B cell (primary cell): Measurements from ENCODE around the gene UBR2. TPM values are rescaled to one million over a fixed set of nuclear protein-coding genes. Genes with fewer than 3 reads are reported as not detected.

Source experiments
- ATAC-seq: fragments of 200-7000 bp; cut with Tn5 transposase; one replicate; pipeline ENCODE4 v1.10.0; 2021; ENCODE audit warnings: low read depth, mild to moderate bottlenecking, moderate number of reproducible peaks, moderate library complexity
- CTCF ChIA-PET: fragments of 350-600 bp; sonication (Branson Sonifier 250); formaldehyde crosslinking; loops from one replicate; lab custom pipeline; 2021; ENCODE audit warnings: antibody characterized with exemption, inconsistent platforms; lab: Charles Lee
- POLR2A ChIA-PET: fragments of 350-600 bp; sonication (Branson Sonifier 250); formaldehyde crosslinking; loops from one replicate; lab custom pipeline; 2021; ENCODE audit warnings: antibody characterized with exemption; lab: Charles Lee
- DNase-seq: peaks from one replicate; pipeline ENCODE4 v3.0.0; 2013
- H2AFZ ChIP-seq: 2 replicates; pipeline ENCODE4 v1.6.1; 2012; ENCODE audit warnings: mild to moderate bottlenecking, low read depth, low read length; ENCODE audit not compliant: insufficient read depth, poor library complexity, severe bottlenecking
- H3K27ac ChIP-seq, 2 donors: 1 replicate in 1 of 2; 2 replicates in 1 of 2; pipeline ENCODE4 v1.5.1; 2012 to 2013; ENCODE audit warnings: low read length in 2 of 2, mild to moderate bottlenecking in 2 of 2, moderate library complexity in 1 of 2
- H3K27me3 ChIP-seq, 4 experiments: fragments of 200-600 bp in 1 of 4; sonication (generic) in 1 of 4; replicated peaks in 1 of 4; 1 replicate in 2 of 4; 2 replicates in 2 of 4; pipeline versions ENCODE4 v1.6.1 to v1.7.0; 2013 to 2016; ENCODE audit warnings: low read length in 3 of 4, mild to moderate bottlenecking in 2 of 4, mixed read lengths in 1 of 4, moderate library complexity in 1 of 4; ENCODE audit not compliant: insufficient read depth in 4 of 4, control insufficient read depth in 3 of 4; ENCODE audit errors: control extremely low read depth in 1 of 4
- H3K36me3 ChIP-seq, 2 experiments: replicated peaks in 1 of 2; 1 replicate in 1 of 2; 2 replicates in 1 of 2; pipeline versions ENCODE4 v1.6.1 to v1.7.1; 2013; ENCODE audit warnings: low read length in 1 of 2; ENCODE audit not compliant: insufficient read depth in 2 of 2, control insufficient read depth in 1 of 2; ENCODE audit errors: control extremely low read depth in 1 of 2, extremely low read depth in 1 of 2
- H3K4me1 ChIP-seq, 2 donors: fragments of 200-600 bp in 1 of 2; sonication (generic) in 1 of 2; 1 replicate in 1 of 2; 2 replicates in 1 of 2; pipeline versions ENCODE4 v1.5.1 to v1.6.1; 2013 to 2017; ENCODE audit warnings: low read length in 2 of 2; ENCODE audit not compliant: control insufficient read depth in 2 of 2, insufficient read depth in 2 of 2
- H3K4me2 ChIP-seq: replicated peaks from 2 replicates; pipeline ENCODE3; 2012; ENCODE audit warnings: mild to moderate bottlenecking, low read depth, low read length; ENCODE audit not compliant: poor library complexity, severe bottlenecking
- H3K4me3 ChIP-seq, 5 experiments: fragments of 200-600 bp in 1 of 5; sonication (generic) in 1 of 5; 1 replicate in 3 of 5; 2 replicates in 2 of 5; pipeline versions ENCODE4 v1.5.1 to v1.7.0; 2011 to 2016; ENCODE audit warnings: low read length in 4 of 5, mild to moderate bottlenecking in 4 of 5, low read depth in 2 of 5, control low read depth in 1 of 5, moderate library complexity in 1 of 5; ENCODE audit not compliant: insufficient read depth in 1 of 5; ENCODE audit errors: control extremely low read depth in 1 of 5, extremely low read depth in 1 of 5
- H3K79me2 ChIP-seq: fragments of 200-600 bp; sonication (generic); one replicate; pipeline ENCODE4 v1.6.0; 2016; ENCODE audit warnings: low read length; ENCODE audit not compliant: control insufficient read depth, insufficient read depth
- H3K9ac ChIP-seq: fragments of 200-600 bp; sonication (generic); 2 replicates; pipeline ENCODE4 v1.6.1; 2017; ENCODE audit warnings: mild to moderate bottlenecking, low read length, moderate library complexity
- H3K9me3 ChIP-seq, 3 donors: one replicate each; pipeline versions ENCODE4 v1.6.1 to v1.7.1; 2013; ENCODE audit warnings: low read length in 2 of 3; ENCODE audit not compliant: control insufficient read depth in 2 of 3, insufficient read depth in 1 of 3; ENCODE audit errors: control extremely low read depth in 1 of 3
- H4K20me1 ChIP-seq: 2 replicates; pipeline ENCODE4 v1.6.0; 2012; ENCODE audit warnings: mild to moderate bottlenecking, low read length; ENCODE audit not compliant: insufficient read depth, control insufficient read depth, poor library complexity, severe bottlenecking
- H3K27ac Mint-ChIP-seq: one replicate; pipeline ENCODE4 v1.8.0; 2021; ENCODE audit warnings: mixed read lengths
- H3K27me3 Mint-ChIP-seq: one replicate; pipeline ENCODE4 v1.8.0; 2021; ENCODE audit warnings: mixed read lengths
- H3K4me1 Mint-ChIP-seq: one replicate; pipeline ENCODE4 v1.8.0; 2021; ENCODE audit warnings: mixed read lengths
- H3K4me3 Mint-ChIP-seq: one replicate; pipeline ENCODE4 v1.8.0; 2021; ENCODE audit warnings: mixed read lengths
- H3K9me3 Mint-ChIP-seq: one replicate; pipeline ENCODE4 v1.8.0; 2022; ENCODE audit warnings: mixed read lengths; ENCODE audit not compliant: insufficient read depth
- EZH2 ChIP-seq: IDR thresholded peaks from 2 replicates; pipeline ENCODE4 v1.6.1; 2012; ENCODE audit warnings: borderline replicate concordance, low read depth, mild to moderate bottlenecking, moderate library complexity, low read length; ENCODE audit not compliant: insufficient read depth, poor library complexity, severe bottlenecking
- WGBS: methylation state at CpG from one replicate; pipeline ENCODE4 v1.1.5; 2013; ENCODE audit warnings: missing lambda C conversion rate; ENCODE audit not compliant: insufficient coverage; 5-methylcytosine and 5-hydroxymethylcytosine counted together
- intact Hi-C: fragments of 100-400 bp; cut with micrococcal nuclease; formaldehyde crosslinking; loops from one replicate; pipeline ENCODE4 v1.10.0; 2022
- polyA plus RNA-seq: library from polyadenylated mRNA; depleted of rRNA; stranded (reverse); fragments of >200 nt; gene quantifications from 2 replicates; pipeline ENCODE4 v1.2.3, GENCODE V29; 2012
- total RNA-seq, 2 donors: library from RNA; stranded (reverse); fragments of 120-200 nt in 1 of 2; gene quantifications; 1 replicate in 1 of 2; 2 replicates in 1 of 2; pipeline versions ENCODE4 v1.2.3 to v1.2.4, GENCODE V29; 2013 to 2022
- TF ChIP-seq, protein P1 (sequence below): fragments of 200-600 bp; IDR thresholded peaks from one replicate; pipeline ENCODE4 v1.8.0; 2022; ENCODE audit warnings: antibody characterized with exemption, mild to moderate bottlenecking

Gene UBR2
- total and polyA plus RNA-seq, 2 donors (not counting 1 experiment from before 2014, with no cell fraction given) = 9.7 to 56.2 TPM

DNA sequence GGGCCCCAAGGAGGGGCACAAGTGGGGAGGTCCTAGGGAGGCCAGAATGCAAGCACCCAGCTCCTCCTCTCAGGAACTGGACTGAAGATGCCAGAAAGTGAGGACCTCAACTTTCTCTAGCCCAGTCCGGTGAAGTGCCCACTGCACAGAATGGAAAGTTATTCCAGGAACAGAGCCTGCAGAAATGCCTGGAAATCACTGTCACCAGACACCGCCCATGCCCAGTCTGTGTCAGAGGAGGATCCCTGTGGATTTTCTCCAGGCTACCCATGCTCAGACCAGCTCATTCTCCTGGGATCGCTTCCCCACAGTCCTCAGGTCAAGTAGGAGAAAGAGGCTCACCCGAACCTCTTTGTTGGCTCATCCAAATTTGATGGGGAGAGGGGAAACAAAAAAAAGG is 152.0 kb downstream of the UBR2 start:
- ChIA-PET CTCF (interaction anchor here (0.6 kb wide), 1 partner anchor 54 kb away, joined by 3 read pairs; no protein-coding TSS in a partner anchor), POLR2A (no interaction called here)
- Histone ChIP-seq H3K4me2 (no peak overlapping the region), H2AFZ (no peak overlapping the region), H3K79me2 (no peaks in the 10 kb centered on the region), H4K20me1 (no peaks in the 10 kb centered on the region), H3K27ac (no peak overlapping the region), H3K4me3 (no peak overlapping the region), H3K27me3 (peaks cover 0 to 3% (median 0%) of the 10 kb centered on the region in 4 experiments), H3K4me1 (no peaks in the 10 kb centered on the region), H3K9ac (no peak overlapping the region), H3K9me3 (peaks cover 0 to 9% (median 8%) of the 10 kb centered on the region in 3 donors), H3K36me3 (no peaks in the 10 kb centered on the region)
- Mint-ChIP-seq H3K9me3 (peaks cover 3% of the 10 kb centered on the region), H3K4me1 (no peaks in the 10 kb centered on the region), H3K27ac (no peak overlapping the region), H3K4me3 (no peak overlapping the region), H3K27me3 (peaks cover 3% of the 10 kb centered on the region)
- DNase-seq (no peak), ATAC-seq (no peak)
- intact Hi-C loops = no loop called here
- TF ChIP-seq, protein P1, sequence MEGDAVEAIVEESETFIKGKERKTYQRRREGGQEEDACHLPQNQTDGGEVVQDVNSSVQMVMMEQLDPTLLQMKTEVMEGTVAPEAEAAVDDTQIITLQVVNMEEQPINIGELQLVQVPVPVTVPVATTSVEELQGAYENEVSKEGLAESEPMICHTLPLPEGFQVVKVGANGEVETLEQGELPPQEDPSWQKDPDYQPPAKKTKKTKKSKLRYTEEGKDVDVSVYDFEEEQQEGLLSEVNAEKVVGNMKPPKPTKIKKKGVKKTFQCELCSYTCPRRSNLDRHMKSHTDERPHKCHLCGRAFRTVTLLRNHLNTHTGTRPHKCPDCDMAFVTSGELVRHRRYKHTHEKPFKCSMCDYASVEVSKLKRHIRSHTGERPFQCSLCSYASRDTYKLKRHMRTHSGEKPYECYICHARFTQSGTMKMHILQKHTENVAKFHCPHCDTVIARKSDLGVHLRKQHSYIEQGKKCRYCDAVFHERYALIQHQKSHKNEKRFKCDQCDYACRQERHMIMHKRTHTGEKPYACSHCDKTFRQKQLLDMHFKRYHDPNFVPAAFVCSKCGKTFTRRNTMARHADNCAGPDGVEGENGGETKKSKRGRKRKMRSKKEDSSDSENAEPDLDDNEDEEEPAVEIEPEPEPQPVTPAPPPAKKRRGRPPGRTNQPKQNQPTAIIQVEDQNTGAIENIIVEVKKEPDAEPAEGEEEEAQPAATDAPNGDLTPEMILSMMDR = no peak
- no peak for TF ChIP-seq EZH2
- whole genome bisulfite sequencing = 93% methylated on average over 3 of the region's 4 CpGs

DNA sequence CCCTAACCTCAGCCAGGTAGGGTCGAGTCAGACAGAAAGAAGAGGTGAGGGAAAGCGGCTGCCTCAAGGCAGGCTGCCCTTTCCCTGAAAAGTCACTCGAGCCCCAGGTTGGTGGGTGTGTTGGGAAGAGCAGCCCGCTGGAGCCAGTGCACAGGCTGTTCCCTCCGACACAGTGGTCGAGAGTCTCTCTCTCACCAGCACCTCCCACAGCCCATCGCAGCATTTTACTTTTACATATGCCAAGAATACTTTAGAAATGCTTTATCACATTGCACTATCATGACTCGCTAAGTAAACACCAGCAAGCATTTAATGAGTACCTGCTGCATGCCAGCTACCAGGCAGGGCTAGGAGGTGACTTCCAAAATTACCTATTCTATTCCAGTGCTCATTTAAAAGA is 156.9 kb downstream of the UBR2 start:
- no peak overlapping the region for H3K4me2 ChIP-seq
- intact Hi-C loops = loop anchor here (10.0 kb wide), 1 partner anchor 936 kb away; the partner anchor contains the start of genes PRICKLE4 and TOMM6
- H3K79me2 ChIP-seq = no peaks in the 10 kb centered on the region
- Mint-ChIP-seq H3K27ac (no peak overlapping the region), H3K4me3 (no peak overlapping the region), H3K4me1 (peaks cover under 1% of the 10 kb centered on the region), H3K27me3 (peaks cover 7% of the 10 kb centered on the region), H3K9me3 (no peaks in the 10 kb centered on the region)
- ChIA-PET POLR2A (interaction anchor here (0.6 kb wide), 1 partner anchor 190 kb away, joined by 4 read pairs; no protein-coding TSS in a partner anchor), CTCF (interaction anchor here (0.9 to 1.0 kb wide), 2 partner anchors 50 to 59 kb away, joined by 3 to 4 read pairs; no protein-coding TSS in a partner anchor)
- no peak for DNase-seq
- WGBS = 92% methylated on average over 2 of the region's 8 CpGs
- no peaks in the 10 kb centered on the region for H3K36me3 ChIP-seq
- ATAC-seq = no peak
- TF ChIP-seq, protein P1 = no peak
- TF ChIP-seq EZH2 = no peak
- H3K4me3 ChIP-seq = no peak overlapping the region
- H4K20me1 ChIP-seq = no peaks in the 10 kb centered on the region
- no peak overlapping the region for H3K9ac ChIP-seq
- no peaks in the 10 kb centered on the region for H3K9me3 ChIP-seq
- no peak overlapping the region for H3K27ac ChIP-seq
- peaks cover 0 to 3% (median 0%) of the 10 kb centered on the region in 4 experiments for H3K27me3 ChIP-seq
- H2AFZ ChIP-seq = no peak overlapping the region
- peaks cover under 1% of the 10 kb centered on the region in 2 donors for H3K4me1 ChIP-seq
